H4 (cell line): ENCODE measurements around the gene GATC. TPM values are rescaled to one million over a fixed set of nuclear protein-coding genes. Genes with fewer than 3 reads are reported as not detected.
"Not testable (repeated sequence)": the region's sequence is repeated elsewhere in the genome, so short reads cannot be mapped to it uniquely, and the experiment has no call there.

Experiments used
- DNase-seq: peaks from one replicate; pipeline ENCODE4 v3.0.0-alpha.2; 2015; ENCODE audit warnings: low spot score
- total RNA-seq: library from RNA; depleted of rRNA; stranded (reverse); fragments of >200 nt; shearing (Covaris generic); gene quantifications from 2 replicates; pipeline ENCODE4 v1.2.3, GENCODE V29; 2014

GATC gene
- total RNA-seq, 1 experiment from 2014 or later, result 24.8 TPM

- DNase-seq, result no peak
These were observed 24.0 kb downstream of the GATC start for GRCh38 chr12:120470150-120470784.

GRCh38 chr12:120472521-120472920 lies 26.3 kb downstream of the GATC start:
- no peak for DNase-seq

DNA sequence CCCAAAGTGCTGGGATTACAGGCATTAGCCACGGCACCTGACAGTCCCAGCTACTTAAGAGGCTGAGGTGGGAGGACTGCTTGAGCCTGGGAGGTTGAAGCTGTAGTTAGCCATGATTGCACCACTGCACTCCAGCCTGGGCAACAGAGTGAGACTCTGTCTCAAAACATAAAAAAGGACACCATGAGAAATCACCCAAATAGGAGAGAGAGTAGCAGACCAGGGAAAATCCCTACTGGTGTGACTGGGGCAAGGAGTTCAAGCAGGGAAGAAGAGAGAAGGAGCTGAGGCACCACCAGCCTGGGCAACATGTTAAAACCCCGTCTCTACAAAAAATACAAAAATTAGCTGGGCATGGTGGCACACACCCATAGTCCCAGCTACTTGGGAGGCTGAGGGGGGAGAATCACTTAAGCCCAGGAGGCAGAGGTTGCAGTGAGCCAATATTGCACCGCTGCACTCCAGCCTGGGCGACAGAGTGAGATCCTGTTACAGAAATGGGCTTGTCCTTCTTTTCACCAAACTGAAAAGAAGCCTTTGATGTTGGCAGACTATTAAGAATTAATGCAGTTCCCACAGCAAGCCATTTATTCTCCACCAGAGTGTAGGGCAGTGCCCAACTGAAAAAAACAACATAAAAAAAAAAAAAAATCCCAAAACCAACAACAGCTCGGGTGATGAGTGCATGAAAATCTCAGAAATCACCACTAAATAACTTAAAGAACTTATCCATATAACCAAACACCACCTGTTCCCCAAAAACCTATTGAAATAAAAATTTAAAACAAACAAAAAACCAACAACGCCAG lies 27.8 kb downstream of the GATC start:
- DNase-seq, result no peak

DNA sequence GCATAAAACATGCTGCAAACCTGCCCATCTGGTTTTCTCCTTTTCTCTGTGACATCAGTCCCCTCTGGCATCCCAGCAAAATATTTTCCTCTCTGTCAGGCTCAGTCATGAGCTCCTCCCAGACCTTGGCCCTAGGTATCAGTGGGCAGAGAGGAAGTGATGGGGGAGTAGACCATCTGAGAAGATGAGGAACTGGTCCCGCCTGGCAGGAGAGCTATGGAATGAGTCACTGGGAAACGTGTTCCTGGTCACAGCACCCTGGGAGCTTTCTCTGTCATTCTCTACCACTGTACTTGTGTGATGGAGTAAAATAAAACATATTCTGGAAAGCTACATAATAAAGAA lies 28.3 kb downstream of the GATC start:
- DNase-seq, result peak; percentile 62

- no peak for DNase-seq
These were observed 29.4 kb downstream of the GATC start for GRCh38 chr12:120475643-120476042.

DNA sequence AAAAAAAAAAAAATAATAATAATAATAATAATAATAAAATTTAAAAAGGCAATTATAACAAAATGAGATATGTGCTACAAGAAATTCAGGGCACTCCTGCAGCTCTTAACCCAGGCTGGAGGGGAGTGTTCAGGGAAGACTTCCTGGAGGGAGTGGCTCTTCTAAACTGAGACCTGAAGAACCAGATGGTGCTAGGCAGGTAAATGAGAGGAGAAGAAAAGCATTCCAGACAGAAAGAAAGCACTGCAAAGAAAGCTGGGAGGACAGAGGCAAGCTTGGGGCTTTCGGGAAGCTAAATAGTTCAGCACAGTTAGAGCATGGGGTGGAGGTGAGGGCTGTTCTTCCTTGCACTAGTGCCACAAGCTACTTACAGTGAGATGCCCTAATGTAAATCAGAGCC lies 33.2 kb downstream of the GATC start:
- no peak for DNase-seq

GRCh38 chr12:120480211-120480610 lies 34.0 kb downstream of the GATC start:
- DNase-seq, result no peak

DNA sequence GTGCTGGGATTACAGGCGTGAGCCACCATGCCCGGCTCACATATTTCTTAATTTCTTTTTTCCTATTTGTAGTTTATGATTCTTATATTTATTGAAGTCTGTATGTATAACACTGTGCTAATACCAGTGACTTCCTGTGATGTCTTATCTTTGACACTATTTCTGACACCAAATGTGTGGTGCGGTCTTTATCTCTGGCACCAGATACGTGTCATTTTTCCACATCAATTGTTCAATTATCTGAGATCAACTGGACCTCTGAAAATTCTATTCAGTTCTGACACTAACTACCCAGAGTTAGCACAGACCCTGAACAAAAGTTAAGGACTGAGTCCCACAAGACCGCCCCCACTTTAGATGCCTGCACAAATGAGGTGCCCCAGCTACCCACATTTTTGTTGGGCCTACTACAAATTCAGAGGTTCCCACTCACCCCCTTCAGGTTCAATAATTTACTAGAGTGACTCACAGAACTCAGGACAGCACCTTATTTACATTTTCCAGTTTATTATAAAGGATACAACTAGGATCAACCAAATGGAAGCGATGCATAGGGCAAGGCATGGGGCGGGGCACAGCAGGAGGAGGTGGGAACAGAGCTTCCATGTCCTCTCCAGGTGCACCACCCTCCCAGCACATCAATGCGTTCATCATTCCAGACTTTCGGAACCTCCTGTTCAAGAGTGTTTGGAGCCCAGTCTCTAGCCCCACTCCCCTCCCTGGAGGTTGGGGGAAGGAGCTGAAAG lies 35.0 kb downstream of the GATC start:
- DNase-seq, result no peak

GRCh38 chr12:120483621-120484020 lies 37.4 kb downstream of the GATC start:
- DNase-seq, result no peak

GRCh38 chr12:120485961-120486881 lies 40.0 kb downstream of the GATC start:
- DNase-seq, result no peak

- DNase-seq, result not testable (repeated sequence)
These were observed 41.3 kb downstream of the GATC start for GRCh38 chr12:120487552-120487951.

- no peak for DNase-seq
These were observed 41.9 kb downstream of the GATC start for GRCh38 chr12:120488057-120488640.

GRCh38 chr12:120489018-120489417 lies 42.8 kb downstream of the GATC start:
- no peak for DNase-seq

GRCh38 chr12:120490325-120490724 lies 44.1 kb downstream of the GATC start:
- DNase-seq, result no peak

- DNase-seq, result no peak
These were observed 44.7 kb downstream of the GATC start for GRCh38 chr12:120490833-120491512.

DNA sequence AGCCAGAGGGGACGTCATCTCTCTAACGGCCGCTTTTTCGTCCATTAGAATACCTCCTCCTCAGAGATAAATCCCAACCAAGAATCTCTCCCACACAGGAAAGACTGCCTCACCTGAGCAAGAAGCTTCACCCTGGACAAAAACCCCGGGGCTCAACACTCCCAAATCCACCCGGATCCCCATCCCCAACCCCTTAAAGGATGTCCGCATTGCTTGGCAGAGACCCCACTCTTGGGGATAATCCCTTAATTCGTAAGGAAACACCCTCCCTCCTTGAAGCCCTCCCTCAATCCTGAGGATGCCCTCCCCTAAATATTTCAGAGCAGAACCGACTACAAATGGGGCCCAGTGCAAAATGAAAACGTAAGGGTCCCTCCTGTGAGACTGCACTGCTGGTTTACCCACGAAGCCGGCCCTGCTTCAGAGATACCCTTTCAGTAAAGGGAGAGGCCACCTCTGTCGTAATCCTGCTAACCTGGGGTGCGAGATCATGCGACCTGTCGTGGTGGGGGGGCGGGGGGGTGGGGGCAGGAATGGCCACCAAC lies 49.0 kb downstream of the GATC start:
- no peak for DNase-seq

DNA sequence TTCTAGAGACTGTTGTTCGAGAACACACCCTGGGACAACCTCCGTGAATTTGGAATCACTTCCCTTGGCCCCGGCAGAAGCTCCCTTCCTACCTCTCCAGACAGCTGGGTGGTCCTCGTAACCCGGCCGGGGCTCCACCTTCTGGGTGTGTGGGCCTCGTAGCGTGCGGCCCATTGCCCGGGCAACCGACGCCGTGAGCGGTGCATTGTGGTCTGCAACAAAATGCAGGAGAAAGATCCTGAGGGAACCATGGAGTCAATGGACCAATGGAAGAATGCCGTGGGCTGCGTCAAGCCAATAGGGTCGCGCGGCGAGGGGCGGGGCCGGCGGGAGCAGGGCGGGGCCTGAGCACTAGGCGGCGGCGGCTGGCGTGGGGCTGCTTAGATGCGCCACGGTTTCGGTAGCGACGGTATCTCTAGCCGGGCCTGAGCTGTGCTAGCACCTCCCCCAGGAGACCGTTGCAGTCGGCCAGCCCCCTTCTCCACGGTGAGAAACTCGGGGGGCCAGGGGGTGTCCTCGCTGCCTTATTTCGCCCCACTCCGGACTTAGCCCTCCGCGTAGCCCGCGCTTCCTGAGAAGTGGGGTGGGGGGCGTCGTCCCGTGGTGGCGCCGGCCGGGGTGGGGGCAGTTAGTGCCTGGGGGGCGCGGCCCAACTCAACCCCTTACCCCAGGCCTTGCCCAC lies 49.6 kb downstream of the GATC start, which contains the start of gene DYNLL1:
Gene DYNLL1 (plus strand): TSS at position 383 of the 682 bp plus-strand sequence. CDS start 309 bp downstream, outside the sequence.
- peak; percentile 94 for DNase-seq

GRCh38 chr12:120496413-120497340 lies 50.4 kb downstream of the GATC start:
- peak; percentile 23 for DNase-seq
